T-cell (primary cell): Measurements from ENCODE around the gene OR6C65. TPM values are rescaled to one million over a fixed set of nuclear protein-coding genes. Genes with fewer than 3 reads are reported as not detected.
"Not testable (repeated sequence)": the region's sequence is repeated elsewhere in the genome, so short reads cannot be mapped to it uniquely, and the experiment has no call there.

Experiments used
- ATAC-seq, 4 experiments: fragments of 200-7000 bp in 3 of 4; fragments of 150-1000 bp in 1 of 4; cut with Tn5 transposase; replicated peaks in 1 of 4; 1 replicate in 3 of 4; 2 replicates in 1 of 4; pipeline ENCODE4 v1.10.0; 2021; ENCODE audit warnings: moderate library complexity in 3 of 4, mild to moderate bottlenecking in 2 of 4, moderate number of reproducible peaks in 1 of 4
- CTCF ChIA-PET, 2 donors: fragments of 300-600 bp; sonication (Branson Sonifier 250); formaldehyde crosslinking; loops; one replicate each; lab custom pipeline; 2022; ENCODE audit warnings: antibody characterized with exemption in 2 of 2; lab: Charles Lee
- POLR2A ChIA-PET, 2 donors: fragments of 300-600 bp; sonication (Branson Sonifier 250); formaldehyde crosslinking; loops; one replicate each; lab custom pipeline; 2022; ENCODE audit warnings: antibody characterized with exemption in 2 of 2; lab: Charles Lee
- DNase-seq, 35 experiments: peaks; one replicate each; pipeline versions ENCODE4 v3.0.0 to v3.0.0-alpha.2; 2013 to 2023
- H3K27ac ChIP-seq: one replicate; pipeline ENCODE4 v1.5.1; 2013; ENCODE audit warnings: low read length
- H3K27me3 ChIP-seq, 2 experiments: replicated peaks in 1 of 2; 1 replicate in 1 of 2; 2 replicates in 1 of 2; pipeline versions ENCODE4 v1.6.1 to v1.7.0; 2013; ENCODE audit warnings: low read length in 1 of 2, mixed read lengths in 1 of 2; ENCODE audit not compliant: control insufficient read depth in 2 of 2, insufficient read depth in 2 of 2; ENCODE audit errors: extremely low read depth in 1 of 2
- H3K36me3 ChIP-seq, 2 donors: 1 replicate in 1 of 2; 2 replicates in 1 of 2; pipeline versions ENCODE4 v1.6.1 to v1.7.0; 2013; ENCODE audit warnings: low read length in 1 of 2; ENCODE audit not compliant: control insufficient read depth in 2 of 2, insufficient read depth in 1 of 2; ENCODE audit errors: extremely low read depth in 1 of 2
- H3K4me1 ChIP-seq, 2 experiments: 1 replicate in 1 of 2; 2 replicates in 1 of 2; pipeline versions ENCODE4 v1.6.1 to v1.7.0; 2013; ENCODE audit warnings: low read length in 2 of 2, mixed read lengths in 1 of 2; ENCODE audit not compliant: insufficient read depth in 2 of 2, control insufficient read depth in 1 of 2; ENCODE audit errors: extremely low read depth in 1 of 2
- H3K4me3 ChIP-seq, 2 donors: 1 replicate in 1 of 2; 2 replicates in 1 of 2; pipeline versions ENCODE4 v1.5.1 to v1.7.0; 2013; ENCODE audit warnings: mild to moderate bottlenecking in 2 of 2, low read length in 1 of 2, moderate library complexity in 1 of 2; ENCODE audit not compliant: control insufficient read depth in 1 of 2; ENCODE audit errors: extremely low read depth in 1 of 2
- H3K9me3 ChIP-seq: 2 replicates; pipeline ENCODE4 v1.7.0; 2013
- H3K27ac Mint-ChIP-seq, 2 donors: one replicate each; pipeline ENCODE4 v1.8.0; 2020 to 2021; ENCODE audit warnings: mild to moderate bottlenecking in 2 of 2, mixed read lengths in 2 of 2
- H3K27me3 Mint-ChIP-seq, 2 donors: one replicate each; pipeline ENCODE4 v1.8.0; 2021 to 2022; ENCODE audit warnings: mixed read lengths in 2 of 2
- H3K36me3 Mint-ChIP-seq: one replicate; pipeline ENCODE4 v1.8.0; 2021; ENCODE audit warnings: mixed read lengths
- H3K4me1 Mint-ChIP-seq, 3 donors: one replicate each; pipeline ENCODE4 v1.8.0; 2020 to 2022; ENCODE audit warnings: mixed read lengths in 3 of 3, mild to moderate bottlenecking in 1 of 3
- H3K4me3 Mint-ChIP-seq, 3 donors: one replicate each; pipeline ENCODE4 v1.8.0; 2020 to 2022; ENCODE audit warnings: mild to moderate bottlenecking in 3 of 3, mixed read lengths in 3 of 3, moderate library complexity in 3 of 3
- H3K9me3 Mint-ChIP-seq, 3 donors: one replicate each; pipeline ENCODE4 v1.8.0; 2020 to 2022; ENCODE audit warnings: mixed read lengths in 3 of 3
- WGBS: methylation state at CpG from one replicate; pipeline ENCODE4 v1.1.5; 2013; ENCODE audit warnings: missing lambda C conversion rate; ENCODE audit not compliant: insufficient coverage; 5-methylcytosine and 5-hydroxymethylcytosine counted together
- total RNA-seq, 35 experiments: library from RNA in 6 of 35; stranded (reverse) in 6 of 35; fragments of 120-200 nt in 1 of 35; gene quantifications; one replicate each; pipeline versions ENCODE4 v1.2.1 to v1.2.4 and lab custom pipeline; 2013 to 2026

The OR6C65 gene
- total RNA-seq, 5 donors from 2014 or later (not counting 1 experiment from before 2014, with no cell fraction given) = not detected

- H3K4me1 Mint-ChIP-seq, H3K27ac ChIP-seq, POLR2A ChIA-PET, ATAC-seq, H3K27me3 ChIP-seq, DNase-seq, H3K4me1 ChIP-seq, H3K4me3 ChIP-seq, H3K9me3 ChIP-seq, H3K4me3 Mint-ChIP-seq, H3K36me3 ChIP-seq, H3K27ac Mint-ChIP-seq, H3K36me3 Mint-ChIP-seq, CTCF ChIA-PET: not testable (repeated sequence)
- peaks cover 0 to 22% (median 19%) of the 10 kb centered on the region in 3 donors for H3K9me3 Mint-ChIP-seq
- H3K27me3 Mint-ChIP-seq = peaks cover 8 to 13% of the 10 kb centered on the region in 2 donors
- 83% methylated on average over 1 of the region's 5 CpGs for WGBS
Observed at GRCh38 chr12:55441233-55441632, 40.9 kb downstream of the OR6C65 start.

- Histone ChIP-seq H3K36me3 (no peaks in the 10 kb centered on the region), H3K27me3 (no peaks in the 10 kb centered on the region), H3K27ac (no peak within 1 kb of the TSS), H3K4me3 (no peak within 1 kb of the TSS), H3K4me1 (no peaks in the 10 kb centered on the region), H3K9me3 (no peaks in the 10 kb centered on the region)
- no peaks in the 10 kb centered on the region for H3K36me3 Mint-ChIP-seq
- no peak within 1 kb of the TSS for H3K4me3 Mint-ChIP-seq
- H3K27me3 Mint-ChIP-seq = peaks cover 15 to 17% of the 10 kb centered on the region in 2 donors
- WGBS = no CpG with 5 or more reads among the region's 2 CpGs
- no peaks in the 10 kb centered on the region for H3K4me1 Mint-ChIP-seq
- POLR2A ChIA-PET = no interaction called here
- H3K27ac Mint-ChIP-seq = no peak within 1 kb of the TSS
- CTCF ChIA-PET = interaction anchor here in 1 of 2 donors (0.7 kb wide), 1 partner anchor 10 kb away, joined by 3 read pairs; no protein-coding TSS in a partner anchor
- no peak for ATAC-seq
- DNase-seq = no peak
- H3K9me3 Mint-ChIP-seq = peaks cover 0 to 22% (median 19%) of the 10 kb centered on the region in 3 donors
Observed at GRCh38 chr12:55443776-55444175, 43.4 kb downstream of the OR6C65 start, which contains the start of gene OR6C2. Gene OR6C2, plus strand, starts transcription at chr12:55444076. Its CDS starts 8,138 bp downstream, at chr12:55452214.

GRCh38 chr12:55445357-55445756 lies 45.0 kb downstream of the OR6C65 start:
- Mint-ChIP-seq H3K4me3 (no peak overlapping the region), H3K4me1 (no peaks in the 10 kb centered on the region), H3K9me3 (peaks cover 0 to 15% (median 12%) of the 10 kb centered on the region in 3 donors), H3K27ac (no peak overlapping the region), H3K36me3 (no peaks in the 10 kb centered on the region), H3K27me3 (peaks cover 13 to 17% of the 10 kb centered on the region in 2 donors)
- CTCF ChIA-PET = no interaction called here
- no peak for DNase-seq
- no peaks in the 10 kb centered on the region for H3K9me3 ChIP-seq
- H3K27ac ChIP-seq = no peak overlapping the region
- H3K27me3 ChIP-seq = peaks cover 0 to 3% of the 10 kb centered on the region in 2 experiments
- POLR2A ChIA-PET = no interaction called here
- no peak overlapping the region for H3K4me3 ChIP-seq
- no peak for ATAC-seq
- no peaks in the 10 kb centered on the region for H3K4me1 ChIP-seq
- WGBS = no CpG with 5 or more reads among the region's 1 CpG
- H3K36me3 ChIP-seq = no peaks in the 10 kb centered on the region

GRCh38 chr12:55446326-55446725 lies 46.0 kb downstream of the OR6C65 start:
- Mint-ChIP-seq H3K27ac (no peak overlapping the region), H3K4me3 (no peak overlapping the region), H3K27me3 (peaks cover 14 to 19% of the 10 kb centered on the region in 2 donors), H3K4me1 (no peaks in the 10 kb centered on the region), H3K36me3 (no peaks in the 10 kb centered on the region), H3K9me3 (peaks cover 0 to 8% (median 6%) of the 10 kb centered on the region in 3 donors)
- H3K4me3 ChIP-seq = no peak overlapping the region
- ChIA-PET CTCF (no interaction called here), POLR2A (no interaction called here)
- WGBS = 85% methylated on average over 5 of the region's 5 CpGs
- H3K27ac ChIP-seq = no peak overlapping the region
- H3K9me3 ChIP-seq = no peaks in the 10 kb centered on the region
- no peaks in the 10 kb centered on the region for H3K4me1 ChIP-seq
- ATAC-seq = no peak
- H3K36me3 ChIP-seq = no peaks in the 10 kb centered on the region
- DNase-seq = no peak
- peaks cover 0 to 5% of the 10 kb centered on the region in 2 experiments for H3K27me3 ChIP-seq

- ChIA-PET POLR2A (no interaction called here), CTCF (no interaction called here)
- no peaks in the 10 kb centered on the region for H3K36me3 Mint-ChIP-seq
- DNase-seq (no peak), ATAC-seq (no peak)
- Histone ChIP-seq H3K27ac (no peak overlapping the region), H3K27me3 (peaks cover 0 to 5% of the 10 kb centered on the region in 2 experiments), H3K4me3 (no peak overlapping the region), H3K36me3 (no peaks in the 10 kb centered on the region), H3K4me1 (no peaks in the 10 kb centered on the region), H3K9me3 (no peaks in the 10 kb centered on the region)
- no peaks in the 10 kb centered on the region for H3K4me1 Mint-ChIP-seq
- H3K27ac Mint-ChIP-seq = no peak overlapping the region
- no peak overlapping the region for H3K4me3 Mint-ChIP-seq
- H3K27me3 Mint-ChIP-seq = peaks cover 18 to 22% of the 10 kb centered on the region in 2 donors
- H3K9me3 Mint-ChIP-seq = no peaks in the 10 kb centered on the region
Observed at GRCh38 chr12:55448825-55449224, 48.5 kb downstream of the OR6C65 start.

Other genes starting within 250 kb of the OR6C65 start
- not detected for gene OR10A7, start 179.5 kb upstream of the OR6C65 start, total RNA-seq
- gene OR6C74, start 155.9 kb upstream of the OR6C65 start, total RNA-seq = not detected
- gene OR6C6, start 104.0 kb upstream of the OR6C65 start, total RNA-seq = not detected
- not detected for gene OR6C1, start 86.2 kb upstream of the OR6C65 start, total RNA-seq
- not detected for gene OR6C3, start 69.8 kb upstream of the OR6C65 start, total RNA-seq
- gene OR6C75, start 37.6 kb upstream of the OR6C65 start, total RNA-seq = not detected
- gene OR6C76, start 25.7 kb downstream of the OR6C65 start, total RNA-seq = not detected
- not detected for gene OR6C2, start 43.5 kb downstream of the OR6C65 start, total RNA-seq
- gene OR6C70, start 69.6 kb downstream of the OR6C65 start, total RNA-seq = not detected
- not detected for gene OR6C68, start 91.8 kb downstream of the OR6C65 start, total RNA-seq
- not detected for gene OR6C4, start 149.1 kb downstream of the OR6C65 start, total RNA-seq
- under 1 TPM in 1 of 5 donors, not detected in 4; 0.55 TPM for gene OR2AP1, start 171.9 kb downstream of the OR6C65 start, total RNA-seq
- not detected for gene OR10P1, start 236.4 kb downstream of the OR6C65 start, total RNA-seq